GM20431 (cell line): ENCODE data around the gene PDE4D.

Experiments used
- in situ Hi-C: fragments of 300-500 bp; cut with MseI, MboI; formaldehyde crosslinking; loops from one replicate; pipeline ENCODE4 v1.15.0; 2020; ENCODE audit warnings: low sequenced_read_pairs; ENCODE audit not compliant: unreplicated experiment

The PDE4D gene

DNA sequence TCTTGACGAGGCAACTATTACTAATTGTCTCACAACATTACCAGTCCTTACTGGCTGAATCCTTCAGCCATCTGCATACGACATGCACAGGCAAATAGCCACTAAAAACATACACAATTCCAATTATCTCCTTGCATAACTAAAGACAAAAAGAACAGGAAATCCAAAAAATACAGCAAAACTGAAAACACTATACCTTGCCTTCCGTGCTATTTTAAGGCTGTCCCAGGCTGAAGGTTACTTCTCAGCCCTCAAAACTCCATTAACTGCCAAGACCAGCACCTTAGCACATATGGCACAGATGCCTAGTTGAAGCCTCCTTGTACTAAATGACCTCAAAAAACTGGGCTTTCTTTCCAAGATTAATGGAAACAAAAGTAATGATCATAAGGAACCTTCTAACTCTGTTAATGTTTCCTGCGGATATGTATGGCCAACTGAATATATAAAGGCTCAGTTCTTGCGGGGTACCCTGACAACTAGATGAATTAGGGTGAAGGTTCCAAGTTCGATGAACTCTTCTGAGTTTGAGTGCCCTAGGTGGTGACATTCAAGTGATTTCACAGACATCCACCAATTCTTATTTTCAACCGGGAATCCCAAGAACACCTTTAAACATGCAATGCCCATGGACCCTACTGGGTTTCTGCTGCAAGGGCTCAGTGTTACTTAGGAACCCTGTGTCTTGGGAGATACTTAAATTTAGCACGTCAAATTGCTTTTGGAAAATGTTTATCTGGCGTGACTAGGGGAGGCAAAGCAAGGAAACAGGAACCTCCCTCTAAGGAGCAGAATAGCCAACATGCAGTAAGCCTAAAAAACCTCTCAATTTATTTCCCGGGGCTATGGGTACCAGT lies 855.4 kb downstream of the PDE4D start:
- in situ Hi-C loops, result no loop called here

DNA sequence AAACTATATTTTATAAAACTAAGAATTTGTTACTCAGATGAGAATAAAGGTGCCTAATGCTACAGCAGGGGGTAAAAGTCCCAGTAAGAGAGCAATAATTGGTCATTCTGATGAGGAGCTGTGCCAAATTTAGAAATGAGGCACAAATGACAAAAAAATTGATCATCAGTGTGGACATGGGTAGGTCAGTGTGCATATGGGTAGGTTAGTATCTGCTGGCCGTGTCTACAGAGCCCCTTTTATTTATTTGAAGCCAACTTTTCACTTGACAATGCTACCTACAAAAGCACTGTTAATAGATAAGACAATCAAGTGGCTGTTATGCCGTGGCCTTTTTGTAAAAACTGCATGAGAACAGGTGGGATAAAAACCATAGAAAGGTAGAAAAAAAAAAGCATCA lies 856.1 kb downstream of the PDE4D start:
- in situ Hi-C loops, result no loop called here

DNA sequence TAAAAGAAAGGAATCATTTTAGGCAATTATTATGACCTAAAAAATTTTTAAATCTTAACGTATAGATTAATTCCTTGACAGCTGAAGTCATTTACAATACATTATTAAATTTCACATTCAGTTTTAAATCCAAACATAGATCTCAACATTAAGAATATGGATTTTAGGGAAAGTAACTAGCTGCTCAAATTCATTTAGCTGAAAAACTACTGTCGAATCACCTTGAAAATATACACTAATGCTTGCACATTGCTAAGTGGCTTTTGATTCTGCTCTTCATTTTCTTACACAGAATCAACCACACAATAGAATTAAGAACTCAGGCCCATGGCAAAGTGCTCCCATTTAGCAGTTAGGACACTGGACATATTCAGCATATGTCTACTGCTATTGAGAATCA lies 856.5 kb downstream of the PDE4D start:
- in situ Hi-C loops, result no loop called here

DNA sequence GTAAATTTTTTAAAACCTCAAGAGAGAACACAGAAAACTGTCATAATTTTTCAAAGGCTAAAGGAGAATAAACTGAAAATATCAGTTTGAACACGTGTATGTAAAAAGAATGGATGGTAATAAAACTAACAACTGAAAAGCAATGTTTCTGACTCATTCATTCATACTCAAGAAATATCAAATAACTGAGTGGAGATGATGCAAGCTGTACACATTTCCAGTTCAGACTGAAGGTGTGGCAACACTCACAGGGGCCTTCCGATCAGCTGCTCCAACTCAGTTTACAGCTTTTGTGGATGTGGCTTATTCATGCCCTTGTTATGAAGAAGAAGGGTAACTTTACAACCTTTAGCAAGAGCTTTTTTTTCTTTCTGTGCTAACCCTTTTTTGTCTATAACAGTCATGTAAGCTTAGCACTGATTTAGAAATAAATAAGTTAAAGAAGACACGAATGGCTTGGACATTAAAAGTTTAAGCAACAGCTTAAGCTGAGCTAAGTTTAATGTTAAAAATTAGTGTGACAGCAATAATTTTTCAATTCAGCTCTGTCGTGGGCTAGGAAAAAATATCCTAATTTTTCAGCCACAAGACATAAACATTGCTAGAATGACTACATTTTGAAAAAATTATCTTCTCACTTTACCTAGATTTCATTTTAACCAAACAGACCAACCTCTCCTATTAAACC lies 857.1 kb downstream of the PDE4D start:
- in situ Hi-C loops, result no loop called here

DNA sequence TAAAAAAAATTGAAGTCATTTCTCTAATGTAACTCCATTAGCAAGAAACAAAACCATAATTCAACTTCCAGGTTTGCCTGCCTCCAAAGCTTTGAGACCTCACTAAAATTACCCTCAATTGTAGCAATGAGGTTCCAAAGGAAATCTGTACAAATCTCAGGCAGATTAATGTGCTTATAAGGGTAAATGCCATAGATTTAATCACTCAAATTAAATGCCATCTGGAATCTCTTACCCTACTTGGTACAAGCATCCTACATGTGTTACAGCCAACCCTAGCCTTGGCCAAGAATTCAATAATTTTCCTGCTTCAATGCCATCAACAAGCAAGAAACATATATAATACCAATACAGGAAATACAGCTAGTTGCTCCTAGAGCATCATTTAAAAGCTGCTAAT lies 857.8 kb downstream of the PDE4D start:
- in situ Hi-C loops, result no loop called here

DNA sequence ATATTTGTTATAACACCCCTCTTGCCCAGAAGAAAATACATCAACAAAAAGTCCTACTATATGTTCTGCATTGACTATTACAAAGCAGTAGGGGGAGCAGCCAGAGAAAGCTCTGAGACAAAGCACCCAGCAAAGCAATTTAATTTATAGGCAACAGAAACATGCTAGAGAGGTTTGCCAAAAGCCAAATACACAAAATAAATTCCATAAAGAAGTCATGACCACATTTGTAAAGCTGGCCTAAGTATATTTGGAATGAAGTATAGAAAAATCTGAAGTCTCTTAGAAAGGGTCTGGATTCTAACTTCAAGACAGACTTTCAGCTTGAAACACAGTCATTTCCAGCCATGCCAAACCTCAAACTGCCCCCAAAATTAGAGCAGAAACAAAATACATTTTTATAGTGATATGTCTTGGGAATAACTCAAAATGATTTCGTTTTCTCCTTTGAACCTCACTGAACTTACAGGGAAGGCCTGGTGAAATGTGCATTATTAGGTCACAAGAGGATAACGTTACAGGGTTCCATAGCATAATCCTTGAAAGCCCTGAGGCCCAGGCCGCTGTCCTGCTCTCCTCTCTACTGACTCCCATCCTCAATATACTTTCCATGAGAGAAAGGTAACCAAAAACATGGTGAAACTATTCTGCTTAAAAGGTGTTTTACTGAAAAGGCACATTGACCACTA lies 858.9 kb downstream of the PDE4D start:
- in situ Hi-C loops, result no loop called here

DNA sequence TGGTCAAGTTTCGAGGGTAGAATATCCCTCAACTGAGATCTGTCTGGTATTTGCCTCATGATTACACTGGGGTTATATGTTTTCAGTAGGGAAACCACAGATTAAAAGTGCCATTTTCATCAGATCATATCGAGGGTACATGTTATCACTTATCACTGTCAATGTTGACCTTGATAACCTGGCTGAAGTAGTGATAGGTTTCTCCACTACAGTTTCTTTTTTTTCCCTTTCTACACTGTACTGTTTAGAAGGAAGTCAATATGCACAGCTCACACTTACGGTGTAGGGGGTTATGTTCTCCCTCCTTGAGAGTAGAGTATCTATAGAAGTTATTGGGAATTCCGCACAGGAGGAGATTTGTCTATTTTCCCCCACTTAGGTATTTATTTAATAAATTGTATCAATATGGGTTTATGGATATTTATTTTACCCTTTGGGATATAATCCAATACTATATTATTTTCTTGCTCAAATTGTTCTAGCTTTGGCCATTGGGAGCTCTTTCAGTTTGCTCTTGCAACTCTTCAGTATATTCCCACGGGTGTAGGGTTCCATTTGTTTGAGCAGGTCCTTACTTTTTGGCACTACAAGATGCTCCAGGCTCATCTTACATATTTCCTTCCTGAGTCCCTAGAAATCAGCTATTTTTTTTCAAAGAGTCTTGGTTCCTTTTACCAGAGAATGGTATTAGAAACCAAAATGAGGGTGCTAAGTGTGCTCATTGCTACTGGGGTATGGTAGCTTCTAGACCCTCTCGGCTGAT lies 866.2 kb downstream of the PDE4D start:
- in situ Hi-C loops, result no loop called here

DNA sequence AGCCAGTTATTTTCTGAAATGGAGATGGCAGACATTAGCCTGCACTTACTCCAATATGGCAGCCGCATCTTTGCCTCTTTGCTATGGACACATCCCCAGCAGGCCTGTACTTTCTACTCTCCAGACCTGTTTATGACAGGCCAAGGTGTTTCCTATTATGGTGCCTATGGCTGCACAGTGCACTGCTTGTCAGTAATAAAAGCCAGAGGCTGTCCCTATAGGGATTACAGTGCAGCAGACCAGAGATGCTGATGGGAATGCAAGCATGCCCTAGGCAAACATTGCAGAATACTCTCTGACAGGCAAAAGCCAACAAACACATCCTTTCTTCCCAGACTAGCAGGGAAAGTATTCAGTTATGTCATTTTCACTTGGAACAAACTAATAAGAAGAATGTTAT lies 867.8 kb downstream of the PDE4D start:
- in situ Hi-C loops, result no loop called here

DNA sequence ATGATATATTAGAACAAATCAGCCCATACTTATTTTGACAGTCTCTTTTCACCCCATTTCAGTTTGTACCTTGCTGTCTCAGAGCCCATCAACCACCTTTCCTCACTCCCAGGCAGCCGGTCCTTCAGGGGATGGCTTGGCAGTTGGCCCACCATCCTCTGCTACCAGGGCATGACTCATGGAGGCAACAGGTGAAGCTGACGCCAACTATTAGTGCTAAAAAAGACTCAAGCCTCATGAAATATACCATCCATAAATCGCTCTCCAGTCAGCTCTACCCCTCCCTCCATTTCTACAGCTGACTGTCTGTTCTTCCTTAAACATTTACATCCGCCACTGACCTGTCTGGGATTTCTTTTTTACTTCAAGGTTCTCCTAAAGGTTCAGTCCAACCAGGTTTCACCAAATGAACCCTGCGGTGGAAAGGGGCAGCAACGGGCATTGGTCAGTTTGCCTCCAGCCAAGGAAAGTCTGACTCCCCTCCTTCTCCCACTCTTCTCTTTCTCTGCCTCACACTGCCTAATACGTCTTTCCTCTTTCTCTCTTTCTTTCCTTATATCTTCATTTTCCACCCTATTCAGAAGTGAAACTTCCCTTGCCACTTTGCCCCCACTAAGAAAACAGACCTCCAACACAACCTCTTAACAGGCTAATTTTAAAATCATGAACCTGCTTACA lies 871.5 kb downstream of the PDE4D start:
- in situ Hi-C loops, result loop anchor here (25.0 kb wide), 1 partner anchor 135 kb away; no protein-coding TSS in a partner anchor

DNA sequence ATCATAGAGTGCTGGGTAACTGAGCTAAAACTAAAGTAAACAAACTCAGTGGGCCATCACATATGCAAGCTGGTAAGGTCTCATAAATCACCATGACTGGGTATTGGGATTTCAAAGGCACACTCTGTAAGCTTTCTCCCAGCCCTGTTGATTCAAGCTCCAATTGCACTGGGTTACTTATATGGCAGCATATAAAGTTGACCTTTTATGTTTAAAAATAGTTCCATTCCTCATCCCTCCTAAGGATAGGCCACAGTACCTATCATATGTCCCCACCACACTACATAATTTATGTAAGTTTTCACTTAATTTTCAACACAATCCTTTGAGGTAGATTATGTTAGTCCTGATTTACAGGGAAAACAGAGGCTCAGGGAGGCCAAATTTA lies 872.2 kb downstream of the PDE4D start:
- in situ Hi-C loops, result loop anchor here (25.0 kb wide), 1 partner anchor 134 kb away; no protein-coding TSS in a partner anchor

DNA sequence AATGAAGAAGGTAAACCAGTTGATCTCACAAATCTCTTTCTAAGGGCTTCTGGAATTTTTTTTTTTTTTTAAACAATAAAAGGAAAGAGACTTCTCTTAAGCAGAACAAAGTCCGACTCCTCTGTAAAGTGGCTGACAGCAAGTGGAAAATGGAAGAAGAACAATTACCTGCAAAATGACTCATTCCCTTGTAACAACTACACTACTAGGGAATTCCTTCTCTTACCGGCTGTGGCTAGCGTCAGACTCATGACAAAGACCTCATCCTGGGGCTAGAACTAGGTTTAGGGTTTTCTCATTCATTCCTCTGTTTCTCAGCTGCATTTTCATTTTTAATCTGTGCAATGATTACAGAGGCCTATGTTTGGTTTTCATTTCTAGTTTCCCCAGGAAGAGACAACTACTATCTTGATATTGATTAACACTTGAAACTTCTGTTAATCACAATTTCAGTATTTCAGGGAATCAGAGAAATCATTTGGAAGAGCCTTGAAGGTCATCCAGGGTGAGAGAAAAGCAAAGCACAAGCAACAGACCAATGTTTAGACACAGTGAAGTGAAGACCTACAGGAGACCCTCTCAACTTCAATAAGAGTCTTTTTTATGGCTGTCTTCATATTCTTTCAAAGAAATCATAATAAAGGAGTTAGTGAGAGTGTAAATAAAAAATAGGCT lies 872.8 kb downstream of the PDE4D start:
- in situ Hi-C loops, result loop anchor here (25.0 kb wide), 1 partner anchor 133 kb away; no protein-coding TSS in a partner anchor

DNA sequence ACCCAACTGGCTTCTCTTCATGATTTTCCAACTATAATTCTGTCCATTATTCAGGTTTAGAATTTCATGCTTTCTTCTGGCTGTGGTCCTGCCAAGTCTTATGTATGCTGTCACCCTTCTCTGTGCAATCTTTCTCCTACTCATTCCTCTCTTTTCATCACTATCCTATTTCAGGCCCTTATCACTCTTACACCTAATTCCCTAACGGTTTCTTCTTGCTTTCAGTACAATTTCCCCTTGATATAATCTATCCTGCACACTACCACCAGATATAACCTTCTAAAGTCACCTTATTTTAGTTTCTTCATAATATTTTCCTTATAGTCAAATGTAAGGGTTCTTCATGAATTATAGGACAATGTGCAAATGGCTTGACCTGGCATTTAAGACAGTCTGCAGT lies 874.4 kb downstream of the PDE4D start:
- in situ Hi-C loops, result loop anchor here (25.0 kb wide), 1 partner anchor 132 kb away; no protein-coding TSS in a partner anchor

DNA sequence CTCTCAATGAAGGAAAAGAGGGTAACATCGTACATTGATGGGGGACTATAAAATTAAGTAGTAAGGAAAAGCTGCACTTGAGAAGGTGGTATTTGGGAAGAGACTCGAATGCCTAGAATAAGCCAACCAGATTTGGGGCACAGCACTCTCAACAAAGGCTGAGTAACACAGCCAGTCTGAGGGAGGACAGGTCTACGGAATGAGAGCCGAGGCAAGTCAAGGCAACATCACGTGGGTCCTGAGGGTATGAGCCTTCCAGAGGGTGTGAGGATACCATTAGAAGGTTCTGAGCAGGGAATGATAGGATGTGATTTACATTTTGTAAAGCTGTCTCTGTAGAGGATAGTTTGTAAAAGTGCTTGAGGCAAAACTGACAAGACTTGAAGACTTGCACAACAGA lies 876.6 kb downstream of the PDE4D start:
- in situ Hi-C loops, result loop anchor here (25.0 kb wide), 1 partner anchor 130 kb away; no protein-coding TSS in a partner anchor

DNA sequence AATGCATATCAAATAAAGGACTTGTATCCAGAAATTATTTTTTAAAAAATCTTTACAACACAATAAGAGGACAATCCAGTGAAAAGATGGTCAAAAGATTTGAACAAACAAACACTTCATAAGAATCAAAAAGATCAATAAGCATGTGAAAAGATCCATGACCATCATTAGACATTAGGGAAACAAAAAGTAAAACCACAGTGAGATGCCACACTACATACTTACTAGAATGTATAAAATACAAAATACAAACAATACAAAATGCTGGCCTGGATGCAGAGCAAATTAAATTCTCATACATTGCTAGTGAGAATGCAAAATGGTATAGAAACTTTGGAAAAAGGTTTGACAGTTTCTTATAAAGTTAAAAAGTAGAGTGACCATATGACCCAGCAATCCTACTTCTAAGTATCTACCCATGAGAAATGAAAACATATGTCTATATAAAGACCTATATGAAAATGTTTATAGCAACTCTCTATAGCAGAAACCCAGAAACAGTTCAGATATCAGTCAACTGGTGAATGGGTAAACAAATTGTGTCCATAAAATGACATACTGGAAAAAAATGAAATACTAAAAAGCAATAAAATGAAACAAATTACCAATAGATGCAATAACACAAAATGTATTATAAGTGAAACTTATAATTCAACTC lies 884.6 kb downstream of the PDE4D start:
- in situ Hi-C loops, result loop anchor here (25.0 kb wide), 1 partner anchor 122 kb away; no protein-coding TSS in a partner anchor

DNA sequence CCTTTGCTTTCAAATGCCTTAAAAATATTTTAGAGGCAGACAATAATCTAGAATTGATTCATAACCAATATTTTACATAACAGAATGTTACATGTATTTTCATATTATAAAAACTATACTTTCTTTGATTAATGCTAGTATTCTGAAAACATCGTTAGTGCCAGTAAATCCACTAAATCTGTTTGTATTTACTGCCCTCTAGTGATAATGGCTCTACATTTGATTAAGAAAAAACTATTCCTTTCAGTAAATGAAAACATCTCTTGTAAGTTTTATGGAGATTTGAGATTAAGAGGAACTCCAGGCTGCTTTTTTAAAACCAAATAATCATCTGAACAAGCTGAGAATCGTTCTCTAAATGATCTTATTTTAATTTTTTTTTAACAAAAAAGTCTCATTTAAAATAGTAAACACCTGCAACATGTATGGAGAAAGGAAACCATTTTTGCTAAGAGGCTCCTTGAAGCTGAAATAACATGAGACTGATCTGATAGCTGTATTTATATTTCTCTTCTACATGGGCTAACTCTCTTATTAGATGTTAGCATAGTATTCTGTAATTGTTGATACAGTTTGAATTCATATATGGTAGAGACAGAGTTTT lies 886.0 kb downstream of the PDE4D start:
- in situ Hi-C loops, result loop anchor here (25.0 kb wide), 1 partner anchor 120 kb away; no protein-coding TSS in a partner anchor

DNA sequence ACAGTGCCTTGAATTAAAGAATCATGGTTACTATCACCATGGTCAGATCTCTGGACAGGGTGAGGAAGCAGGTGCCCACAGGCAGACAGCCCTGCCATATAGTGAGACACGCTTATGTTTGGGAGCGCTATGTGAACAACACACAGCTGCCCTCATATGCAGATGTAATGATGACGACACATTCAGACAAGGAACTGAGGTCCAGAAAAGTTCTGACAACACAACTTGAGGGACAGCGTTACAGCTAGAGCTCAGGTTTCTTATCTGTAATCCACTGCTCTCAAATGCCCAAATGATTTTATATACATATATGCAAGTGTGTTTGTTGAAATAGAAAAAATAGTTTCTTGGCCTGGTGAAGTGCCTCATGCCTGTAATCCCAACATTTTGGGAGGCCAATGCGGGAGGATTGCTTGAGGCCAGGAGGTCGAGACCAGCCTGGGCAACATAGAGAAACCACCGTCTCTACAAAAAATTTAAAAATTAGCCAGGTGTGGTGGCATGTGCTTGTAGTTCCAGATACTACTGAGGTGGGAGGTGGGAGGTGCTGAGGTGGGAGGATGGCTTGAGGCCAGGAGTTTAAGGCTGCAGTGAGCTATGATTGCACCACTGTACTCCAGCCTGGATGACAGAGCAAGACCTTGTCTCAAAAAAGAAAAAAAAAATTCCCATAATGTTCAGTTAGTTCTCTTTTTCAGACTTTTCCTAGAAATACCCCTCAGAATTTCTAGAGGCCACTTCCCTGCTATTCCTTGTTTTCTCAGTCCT lies 887.4 kb downstream of the PDE4D start:
- in situ Hi-C loops, result loop anchor here (25.0 kb wide), 1 partner anchor 119 kb away; no protein-coding TSS in a partner anchor

DNA sequence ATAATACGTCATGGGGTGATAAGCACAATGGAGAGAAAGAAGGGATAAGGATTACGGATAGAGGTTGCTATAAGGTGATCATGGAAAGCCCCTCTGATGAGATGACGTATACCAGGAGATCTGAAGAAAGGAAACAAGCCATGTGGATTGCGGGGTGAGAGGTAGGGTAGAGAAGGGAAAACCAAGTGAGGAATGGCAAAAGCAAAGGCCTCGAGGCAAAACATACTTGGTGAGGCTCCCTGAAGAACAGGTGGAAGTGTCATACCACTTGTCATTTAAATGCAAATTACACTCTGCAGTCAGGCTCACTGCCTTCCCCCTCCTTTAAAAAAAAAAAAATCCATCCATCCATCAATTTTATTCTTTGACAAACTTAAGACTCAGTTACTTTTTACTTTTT lies 889.9 kb downstream of the PDE4D start:
- in situ Hi-C loops, result loop anchor here (25.0 kb wide), 1 partner anchor 116 kb away; no protein-coding TSS in a partner anchor
